Activated CD8-positive, alpha-beta memory T cell treated with anti-CD3 and anti-CD28 coated beads, Interleukin-2, amount 50 U/mL, for 1 hour (primary cell): ENCODE measurements around the gene DGKD.

ENCODE experiments used
- DNase-seq: peaks from one replicate; pipeline ENCODE4 v3.0.0-alpha.2; 2020; ENCODE audit errors: extremely low read depth

Gene DGKD

DNA sequence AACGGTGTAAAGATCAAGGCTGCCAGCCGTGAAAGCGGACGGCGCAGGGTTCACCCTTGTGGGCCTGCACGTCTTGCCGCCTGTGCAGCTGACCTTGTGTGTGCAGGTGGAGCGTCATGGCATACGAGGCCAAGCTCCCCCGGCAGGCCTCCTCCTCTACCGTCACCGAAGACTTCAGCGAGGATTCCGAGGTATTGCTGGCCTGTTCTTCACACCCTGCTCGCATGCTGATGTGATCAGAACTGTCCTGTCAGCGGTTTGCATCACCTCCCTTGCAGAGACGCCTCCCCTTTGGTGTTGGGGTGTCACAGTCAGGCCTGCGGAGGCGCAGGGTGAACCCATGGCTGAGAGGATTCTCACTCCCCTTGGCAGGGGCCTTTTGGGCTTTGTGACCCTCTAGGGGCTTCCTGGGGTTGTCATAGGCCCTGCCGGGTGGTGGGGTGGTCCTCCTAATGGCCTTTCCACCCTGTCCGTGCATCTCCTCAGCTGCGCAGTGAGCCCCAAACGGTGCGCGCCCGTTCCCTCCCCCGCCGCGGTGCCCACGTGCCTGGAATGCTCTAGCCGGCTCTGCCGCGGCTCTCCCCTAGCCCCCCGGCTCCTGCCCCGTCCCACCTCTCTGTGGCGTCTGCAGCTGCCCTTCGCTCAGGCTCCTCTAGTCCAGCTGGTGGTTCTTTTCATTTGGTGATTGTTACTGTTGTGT lies 92.5 kb downstream of the DGKD start:
- DNase-seq: no peak

DNA sequence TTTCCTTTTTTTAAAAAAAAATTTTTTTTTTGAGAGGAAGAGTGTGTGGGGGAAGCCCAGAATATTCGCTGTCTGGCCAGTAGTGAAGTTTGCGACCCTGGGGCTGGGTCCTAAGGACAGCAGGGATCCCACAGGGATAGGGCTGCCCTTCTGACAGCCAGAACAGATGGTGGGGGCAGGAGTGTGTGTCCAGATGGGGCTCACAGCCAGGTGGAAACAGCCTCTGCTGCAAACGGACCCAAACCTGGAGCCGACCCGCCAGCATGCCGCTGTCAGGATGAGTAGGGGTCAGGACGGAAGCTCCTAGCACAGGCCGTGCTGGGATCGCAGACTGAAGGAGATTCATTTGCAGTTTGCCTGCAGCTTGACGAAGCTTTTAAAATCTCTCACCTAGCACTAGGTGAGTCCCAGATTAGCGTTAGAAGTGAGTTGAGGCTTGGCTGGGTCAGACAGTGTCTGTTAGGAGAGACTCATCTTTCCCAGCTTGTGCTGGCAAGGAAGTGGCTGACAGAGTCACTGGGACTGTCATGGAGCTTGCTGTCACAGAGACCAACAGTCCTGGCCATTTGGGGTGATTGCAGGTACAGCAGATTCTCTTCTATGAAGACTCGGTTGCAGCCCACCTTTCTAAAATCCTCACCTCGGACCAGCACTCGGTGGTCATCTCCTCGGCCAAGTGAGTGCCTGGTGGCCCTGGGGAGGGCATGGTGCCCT lies 93.4 kb downstream of the DGKD start:
- no peak for DNase-seq

DNA sequence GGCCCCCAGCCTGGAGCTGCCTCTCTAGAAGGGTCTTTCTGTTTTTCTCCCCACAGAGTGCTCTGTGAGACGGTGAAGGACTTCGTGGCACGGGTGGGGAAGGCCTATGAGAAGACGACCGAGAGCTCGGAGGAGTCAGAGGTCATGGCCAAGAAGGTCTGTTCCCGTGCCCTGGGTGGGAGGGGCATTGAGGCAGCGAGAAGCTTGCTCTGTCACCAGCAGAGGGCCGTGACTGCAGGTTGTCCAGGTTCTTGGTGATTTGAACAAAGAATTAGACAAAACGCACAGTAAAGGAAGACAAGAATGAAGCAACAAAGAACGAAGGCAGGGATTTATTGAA lies 93.9 kb downstream of the DGKD start:
- no peak for DNase-seq

- no peak for DNase-seq
These were observed 94.3 kb downstream of the DGKD start for GRCh38 chr2:233448575-233448974.

GRCh38 chr2:233449081-233449901 lies 95.0 kb downstream of the DGKD start:
- DNase-seq: no peak

DNA sequence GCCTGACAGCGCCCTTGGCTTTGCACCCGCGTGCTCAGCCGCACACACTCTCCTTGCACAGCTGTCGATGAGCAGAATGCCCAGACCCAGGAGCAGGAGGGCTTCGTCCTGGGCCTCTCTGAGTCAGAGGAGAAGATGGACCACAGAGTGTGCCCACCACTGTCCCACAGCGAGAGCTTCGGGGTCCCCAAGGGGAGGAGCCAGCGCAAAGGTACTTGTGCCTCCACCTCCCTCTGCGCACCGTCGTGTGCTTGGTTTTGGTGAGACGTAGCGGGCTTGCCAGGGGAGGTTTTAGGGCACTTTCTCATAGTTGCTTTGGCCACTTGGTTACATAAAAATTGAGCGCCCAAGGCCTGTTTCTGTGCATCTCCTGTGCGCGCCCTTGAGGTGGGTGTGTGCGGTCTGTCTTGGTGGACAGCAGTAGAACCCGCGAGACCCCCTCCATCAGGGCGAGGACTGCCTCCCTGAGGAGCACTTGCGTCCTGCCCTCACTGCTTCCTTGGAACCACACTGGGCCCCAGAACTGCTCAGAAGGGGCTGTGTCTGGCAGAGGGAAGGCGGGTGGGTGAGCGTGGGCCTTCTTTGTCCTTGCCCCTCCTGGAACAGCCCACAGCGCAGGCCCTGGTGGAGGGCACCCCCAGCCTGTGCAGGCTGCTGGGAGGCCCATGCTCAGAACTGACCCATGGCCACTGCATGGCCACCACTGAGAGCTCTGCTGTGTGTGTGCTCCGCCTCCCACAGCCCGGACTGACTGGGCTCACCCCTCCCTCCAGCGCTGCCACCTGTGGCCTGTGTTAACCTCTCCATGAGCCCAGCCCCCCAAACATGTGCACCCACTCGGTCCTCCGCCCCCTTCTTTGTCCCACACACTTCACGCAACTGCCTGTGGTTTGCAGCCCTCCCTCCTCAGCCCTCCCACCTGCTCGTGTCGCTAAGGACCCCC lies 95.9 kb downstream of the DGKD start:
- no peak for DNase-seq

DNA sequence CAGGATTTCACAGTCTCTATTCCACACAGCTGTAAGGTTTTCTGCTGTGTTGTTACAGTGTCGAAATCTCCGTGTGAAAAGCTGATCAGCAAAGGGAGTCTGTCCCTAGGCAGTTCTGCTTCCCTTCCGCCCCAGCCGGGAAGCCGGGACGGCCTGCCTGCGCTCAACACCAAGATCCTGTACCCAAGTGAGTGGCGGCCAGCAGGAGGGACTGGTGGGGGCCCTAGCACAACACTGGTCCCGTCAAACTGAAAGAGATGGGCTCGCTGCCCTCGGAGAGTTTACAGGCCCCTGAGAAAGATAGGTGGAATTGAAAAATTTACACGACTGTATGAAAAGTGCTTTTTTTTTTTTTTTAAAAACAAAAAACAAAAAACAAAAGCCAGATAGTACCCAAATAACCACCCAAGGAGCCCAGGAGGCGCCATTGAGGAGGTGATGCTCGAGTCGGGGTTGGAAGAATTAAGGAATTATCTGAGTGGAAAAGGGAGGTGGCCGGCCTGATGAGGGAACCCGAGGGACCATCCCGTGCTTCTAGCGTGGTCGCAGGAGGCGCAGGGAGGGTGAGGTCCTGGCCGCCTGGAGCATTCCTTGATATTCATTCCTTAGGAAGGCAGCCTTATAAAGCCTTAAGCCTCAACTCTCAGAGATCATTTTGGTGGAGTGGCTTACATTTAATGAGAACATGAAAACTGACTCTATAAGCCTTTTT lies 96.7 kb downstream of the DGKD start:
- DNase-seq: no peak

- no peak for DNase-seq
These were observed 97.7 kb downstream of the DGKD start for GRCh38 chr2:233451950-233452349.

DNA sequence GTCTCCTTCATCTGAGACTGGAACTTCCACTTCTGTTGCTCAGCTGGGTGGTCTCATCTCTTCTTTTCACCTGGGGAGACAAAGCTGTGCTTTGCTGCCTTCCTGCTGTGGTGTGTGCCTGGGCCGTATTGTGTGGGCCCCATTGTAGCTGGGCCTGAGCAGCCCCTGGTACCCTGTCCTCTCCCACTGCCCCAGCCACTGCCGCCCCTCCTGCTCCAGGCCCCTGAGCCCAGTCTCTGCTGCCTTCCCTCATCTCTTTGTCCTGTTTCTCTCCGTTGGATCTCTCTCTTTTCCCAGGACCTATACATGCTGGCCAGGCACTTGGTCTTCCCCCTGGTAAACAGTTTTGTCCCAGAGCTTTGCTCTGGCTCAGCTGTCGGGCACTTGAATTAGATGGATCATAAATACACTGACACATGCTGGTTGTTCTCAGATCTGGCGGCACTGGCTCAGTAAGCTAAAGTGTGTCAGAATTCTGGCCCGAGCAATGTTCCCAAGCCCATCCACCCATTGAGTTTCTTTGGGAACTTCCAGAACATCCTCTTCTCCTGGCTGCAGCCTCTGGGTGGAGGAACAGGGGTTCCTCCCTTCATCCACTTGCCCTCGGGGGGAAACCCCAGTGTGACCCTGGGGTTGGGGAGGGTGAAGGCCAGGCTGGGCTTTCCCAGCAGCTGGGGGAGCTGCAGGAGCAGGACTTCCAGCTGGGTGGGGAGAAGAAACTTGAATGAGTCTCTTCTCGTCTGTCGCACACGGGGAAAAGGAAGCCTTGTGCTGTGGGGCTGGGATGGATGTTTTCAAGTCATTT lies 99.0 kb downstream of the DGKD start:
- no peak for DNase-seq

GRCh38 chr2:233453916-233454315 lies 99.6 kb downstream of the DGKD start:
- no peak for DNase-seq

GRCh38 chr2:233455006-233455405 lies 100.7 kb downstream of the DGKD start:
- DNase-seq: no peak

- no peak for DNase-seq
These were observed 101.2 kb downstream of the DGKD start for GRCh38 chr2:233455491-233455890.

- DNase-seq: no peak
These were observed 101.8 kb downstream of the DGKD start for GRCh38 chr2:233456111-233456510.

DNA sequence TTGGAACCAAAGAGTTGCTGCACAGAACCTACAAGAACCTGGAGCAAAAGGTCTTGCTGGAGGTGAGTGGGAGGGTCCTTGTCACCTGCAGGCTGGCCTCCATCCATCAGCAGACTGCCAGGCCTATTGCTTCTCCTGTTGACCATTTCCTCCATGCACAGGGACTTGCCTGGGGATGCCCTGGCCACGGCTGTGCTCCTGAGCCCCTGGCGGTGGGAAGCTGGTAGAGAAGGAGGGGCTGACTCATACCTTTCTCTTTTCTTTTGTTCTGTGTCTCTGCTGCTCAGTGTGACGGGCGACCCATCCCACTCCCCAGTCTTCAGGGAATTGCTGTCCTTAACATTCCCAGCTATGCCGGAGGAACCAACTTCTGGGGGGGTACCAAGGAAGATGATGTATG lies 102.6 kb downstream of the DGKD start:
- no peak for DNase-seq

- no peak for DNase-seq
These were observed 103.1 kb downstream of the DGKD start for GRCh38 chr2:233457356-233457755.

- DNase-seq: no peak
These were observed 103.8 kb downstream of the DGKD start for GRCh38 chr2:233458031-233458610.

DNA sequence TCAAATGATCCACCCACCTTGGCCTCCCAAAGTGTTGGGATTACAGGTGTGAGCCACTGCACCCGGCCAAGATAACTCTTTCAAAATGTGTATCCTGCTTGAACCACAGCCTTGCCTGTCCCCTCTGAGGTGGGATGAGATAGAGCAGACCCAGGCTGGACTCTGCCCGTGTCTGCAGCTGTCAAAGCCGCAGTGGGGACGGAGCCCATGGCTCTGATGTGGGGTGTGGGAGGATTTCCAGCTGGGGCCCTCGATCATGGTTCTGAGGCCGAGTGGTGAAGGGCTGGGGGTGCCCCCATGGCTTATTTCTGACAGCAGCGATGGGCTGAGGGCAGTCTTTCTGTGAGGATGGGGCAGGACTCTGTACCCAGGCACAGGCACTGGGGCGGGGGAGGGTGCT lies 104.5 kb downstream of the DGKD start:
- no peak for DNase-seq

DNA sequence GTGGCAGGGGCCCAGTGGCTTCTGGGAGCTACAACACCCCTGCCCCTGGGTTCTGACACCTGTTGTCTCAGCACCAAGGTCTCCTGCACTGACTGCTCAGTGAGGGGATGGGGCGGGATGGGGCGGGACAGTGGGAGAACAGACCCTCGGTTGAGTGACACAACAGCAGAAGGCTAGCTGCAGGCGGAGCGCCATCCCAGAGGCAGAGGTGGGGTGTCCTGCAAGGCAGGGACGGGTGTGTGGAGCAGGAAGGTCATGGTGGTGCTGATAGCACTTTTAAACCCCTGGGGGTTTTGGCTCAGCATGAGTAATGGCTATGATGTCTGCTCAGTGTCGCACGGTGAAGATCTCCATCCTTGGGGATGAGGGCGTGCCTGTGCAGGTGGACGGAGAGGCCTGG lies 105.1 kb downstream of the DGKD start:
- no peak for DNase-seq

DNA sequence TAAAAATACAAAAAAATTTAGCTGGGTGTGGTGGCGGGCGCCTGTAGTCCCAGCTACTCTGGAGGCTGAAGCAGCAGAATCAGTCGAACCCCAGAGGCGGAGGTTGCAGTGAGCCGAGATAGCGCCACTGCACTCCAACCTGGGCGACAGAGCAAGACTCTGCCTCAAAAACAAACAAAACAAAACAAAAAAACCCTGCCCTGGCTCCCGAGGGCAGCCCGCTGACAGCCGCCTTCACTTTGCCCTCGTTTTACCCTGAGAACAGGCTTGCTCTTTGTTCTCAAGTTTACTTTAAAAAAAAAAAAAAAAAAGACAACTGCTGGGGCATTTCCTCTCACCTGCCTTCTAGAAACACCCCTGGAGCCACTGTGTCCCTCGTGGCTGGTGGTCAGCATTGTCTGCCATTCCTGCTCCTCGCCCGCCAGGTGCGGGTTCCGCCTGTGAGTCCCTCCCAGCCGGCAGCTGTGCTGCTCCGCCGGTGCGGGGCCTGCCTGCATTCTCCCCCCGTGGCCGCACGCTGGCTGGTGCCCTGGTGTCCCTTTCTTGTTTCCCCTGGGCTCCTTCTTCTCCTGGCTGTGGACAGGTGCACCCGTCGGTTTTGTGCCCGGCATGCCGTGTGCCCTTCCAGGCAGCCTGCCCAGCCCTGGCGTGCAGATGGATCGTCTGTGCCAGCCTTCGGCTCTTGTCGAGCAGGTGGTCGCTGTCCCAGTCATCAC lies 106.6 kb downstream of the DGKD start:
- no peak for DNase-seq
